Fibroblast of lung (primary cell): ENCODE measurements around the gene SFMBT2. TPM values are rescaled to one million over a fixed set of nuclear protein-coding genes. Genes with fewer than 3 reads are reported as not detected.
"Not testable (repeated sequence)": the region's sequence is repeated elsewhere in the genome, so short reads cannot be mapped to it uniquely, and the experiment has no call there.

Experiments
- DNase-seq, 2 donors: peaks; one replicate each; pipeline versions ENCODE4 v3.0.0 to v3.0.0-alpha.2; 2010; ENCODE audit warnings: low read depth in 2 of 2
- H2AFZ ChIP-seq: 2 replicates; pipeline ENCODE4 v1.5.1; 2012; ENCODE audit warnings: low read length, control low read depth, inconsistent platforms
- H3K27ac ChIP-seq: 2 replicates; pipeline ENCODE4 v1.5.1; 2011; ENCODE audit warnings: low read length, control low read depth; ENCODE audit not compliant: insufficient read depth
- H3K27me3 ChIP-seq: 2 replicates; pipeline ENCODE4 v1.5.1; 2011; ENCODE audit warnings: mild to moderate bottlenecking, low read length; ENCODE audit not compliant: control insufficient read depth, insufficient read depth
- H3K36me3 ChIP-seq: 2 replicates; pipeline ENCODE4 v1.5.1; 2011; ENCODE audit warnings: low read length; ENCODE audit not compliant: control insufficient read depth, insufficient read depth
- H3K4me1 ChIP-seq: 2 replicates; pipeline ENCODE4 v1.5.1; 2011; ENCODE audit warnings: low read length; ENCODE audit not compliant: control insufficient read depth, insufficient read depth; ENCODE audit errors: extremely low read depth
- H3K4me2 ChIP-seq: 2 replicates; pipeline ENCODE4 v1.5.1; 2011; ENCODE audit warnings: low read length, control low read depth; ENCODE audit not compliant: insufficient read depth; ENCODE audit errors: extremely low read depth
- H3K4me3 ChIP-seq, 4 experiments: fragments of 200-600 bp in 1 of 4; sonication (generic) in 1 of 4; replicated peaks in 1 of 4; 2 replicates each; pipeline ENCODE4 v1.5.1; 2011 to 2016; ENCODE audit warnings: low read length in 4 of 4, low read depth in 3 of 4, mild to moderate bottlenecking in 3 of 4, control low read depth in 2 of 4, inconsistent platforms in 1 of 4, mixed read lengths in 1 of 4; ENCODE audit not compliant: insufficient read depth in 1 of 4; ENCODE audit errors: control extremely low read depth in 1 of 4
- H3K79me2 ChIP-seq: 2 replicates; pipeline ENCODE4 v1.5.1; 2012; ENCODE audit warnings: mild to moderate bottlenecking, low read length, inconsistent platforms; ENCODE audit not compliant: control insufficient read depth, insufficient read depth
- H3K9ac ChIP-seq: 2 replicates; pipeline ENCODE4 v1.5.1; 2011; ENCODE audit warnings: mild to moderate bottlenecking, low read length, control low read depth; ENCODE audit not compliant: insufficient read depth
- H3K9me3 ChIP-seq: 2 replicates; pipeline ENCODE4 v1.5.1; 2012; ENCODE audit warnings: low read depth, low read length; ENCODE audit not compliant: control insufficient read depth, insufficient read depth
- H4K20me1 ChIP-seq: 2 replicates; pipeline ENCODE4 v1.5.1; 2011; ENCODE audit warnings: low read length; ENCODE audit not compliant: control insufficient read depth, insufficient read depth; ENCODE audit errors: extremely low read depth
- CTCF ChIP-seq, 2 donors: IDR thresholded peaks in 1 of 2; conservative IDR thresholded peaks in 1 of 2; 1 replicate in 1 of 2; 2 replicates in 1 of 2; pipeline ENCODE4 v1.5.1; 2011 to 2012; ENCODE audit warnings: low read length in 2 of 2, control low read depth in 1 of 2, inconsistent platforms in 1 of 2, low read depth in 1 of 2, mild to moderate bottlenecking in 1 of 2
- EZH2 ChIP-seq: IDR thresholded peaks from 2 replicates; pipeline ENCODE4 v1.5.1; 2012; ENCODE audit warnings: low read length, control low read depth, mild to moderate bottlenecking; ENCODE audit errors: missing control alignments
- polyA plus RNA-seq, 2 donors: library from polyadenylated mRNA; depleted of rRNA in 1 of 2; stranded (reverse) in 1 of 2; unstranded in 1 of 2; fragments of >200 nt; gene quantifications; 2 replicates each; pipeline ENCODE4 v1.2.1, GENCODE V29; 2011 to 2012; ENCODE audit warnings: missing spikeins in 1 of 2
- total RNA-seq: library from RNA; depleted of rRNA; stranded (reverse); fragments of >200 nt; gene quantifications from 2 replicates; pipeline ENCODE4 v1.2.1, GENCODE V29; 2014

Gene SFMBT2
- total and polyA plus RNA-seq, 2 donors (not counting 1 experiment from before 2014, with no cell fraction given) = 0.52 to 2.5 TPM

GRCh38 chr10:7312488-7312857 is 98.4 kb downstream of the SFMBT2 start:
- TF ChIP-seq EZH2 (no peak), CTCF (conservative IDR thresholded peaks at IDR 0.05 in 1 of 2, IDR thresholded peaks at IDR 0.05 in 1 of 2; ENCODE audit: low read depth in 1 of 2, low read length in 2 of 2) (no peak)

DNA sequence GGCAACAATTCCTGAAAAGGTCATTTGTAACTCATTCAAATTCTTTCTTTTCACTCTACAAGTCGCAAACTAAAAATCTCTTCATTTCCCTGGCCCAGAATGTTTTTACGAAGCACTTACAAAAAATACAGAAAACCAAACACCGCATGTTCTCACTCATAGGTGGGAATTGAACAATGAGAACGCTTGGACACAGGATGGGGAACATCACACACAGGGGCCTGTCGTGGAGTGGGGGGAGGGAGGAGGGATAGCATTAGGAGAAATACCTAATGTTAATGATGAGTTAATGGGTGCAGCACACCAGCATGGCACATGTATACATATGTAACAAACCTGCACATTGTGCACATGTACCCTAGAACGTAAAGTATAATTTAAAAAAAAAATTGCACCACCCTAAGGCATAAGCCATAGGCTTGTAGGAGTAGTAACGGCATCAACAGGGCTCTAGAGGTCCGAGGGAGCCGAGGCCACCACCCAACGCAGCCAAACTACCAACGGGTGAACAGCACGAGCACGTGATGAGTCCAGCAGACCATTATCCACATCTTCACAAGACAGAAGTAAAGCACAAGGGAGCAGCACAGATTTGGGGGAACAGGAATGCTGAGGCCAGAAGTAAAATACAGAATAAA is 98.9 kb downstream of the SFMBT2 start:
- not testable (repeated sequence) for H3K4me1 ChIP-seq, H2AFZ ChIP-seq, H3K36me3 ChIP-seq

More at GRCh38 chr10:7312488-7312857, 98.4 kb downstream of the SFMBT2 start:
- Histone ChIP-seq H3K4me2 (no peak overlapping the region), H3K4me1 (no peaks in the 10 kb centered on the region), H3K79me2 (no peaks in the 10 kb centered on the region), H3K36me3 (no peaks in the 10 kb centered on the region), H4K20me1 (no peaks in the 10 kb centered on the region), H3K9ac (no peak overlapping the region), H3K27me3 (no peaks in the 10 kb centered on the region), H3K27ac (no peak overlapping the region), H2AFZ (no peak overlapping the region), H3K4me3 (no peak overlapping the region), H3K9me3 (no peaks in the 10 kb centered on the region)
- peak; percentile 18 to 33 for DNase-seq

GRCh38 chr10:7311218-7311849 is 99.5 kb downstream of the SFMBT2 start:
- no peak overlapping the region for H3K9ac ChIP-seq
- no peak overlapping the region for H3K4me2 ChIP-seq
- H3K79me2 ChIP-seq = no peaks in the 10 kb centered on the region
- H2AFZ ChIP-seq = no peak overlapping the region
- no peaks in the 10 kb centered on the region for H3K9me3 ChIP-seq
- H3K27me3 ChIP-seq = no peaks in the 10 kb centered on the region
- DNase-seq = peak in 1 of 2 donors; percentile 86
- TF ChIP-seq CTCF (conservative IDR thresholded peaks at IDR 0.05 in 1 of 2, IDR thresholded peaks at IDR 0.05 in 1 of 2; ENCODE audit: low read depth in 1 of 2, low read length in 2 of 2) (no peak), EZH2 (no peak)
- no peaks in the 10 kb centered on the region for H3K4me1 ChIP-seq
- H3K27ac ChIP-seq = no peak overlapping the region
- no peaks in the 10 kb centered on the region for H3K36me3 ChIP-seq
- H3K4me3 ChIP-seq = no peak overlapping the region
- H4K20me1 ChIP-seq = no peaks in the 10 kb centered on the region

More for the DNA sequence above, 98.9 kb downstream of the SFMBT2 start:
- DNase-seq, H3K9me3 ChIP-seq, H3K4me3 ChIP-seq, H3K27ac ChIP-seq, H4K20me1 ChIP-seq, H3K79me2 ChIP-seq, H3K9ac ChIP-seq, H3K4me2 ChIP-seq, H3K27me3 ChIP-seq: not testable (repeated sequence)
